T-cell (primary cell): Measurements from ENCODE around the gene FGD5. TPM values are rescaled to one million over a fixed set of nuclear protein-coding genes. Genes with fewer than 3 reads are reported as not detected.
"Not testable (repeated sequence)": the region's sequence is repeated elsewhere in the genome, so short reads cannot be mapped to it uniquely, and the experiment has no call there.

Experiments used
- ATAC-seq, 4 experiments: fragments of 200-7000 bp in 3 of 4; fragments of 150-1000 bp in 1 of 4; cut with Tn5 transposase; replicated peaks in 1 of 4; 1 replicate in 3 of 4; 2 replicates in 1 of 4; pipeline ENCODE4 v1.10.0; 2021; ENCODE audit warnings: moderate library complexity in 3 of 4, mild to moderate bottlenecking in 2 of 4, moderate number of reproducible peaks in 1 of 4
- CTCF ChIA-PET, 2 donors: fragments of 300-600 bp; sonication (Branson Sonifier 250); formaldehyde crosslinking; loops; one replicate each; lab custom pipeline; 2022; ENCODE audit warnings: antibody characterized with exemption in 2 of 2; lab: Charles Lee
- POLR2A ChIA-PET, 2 donors: fragments of 300-600 bp; sonication (Branson Sonifier 250); formaldehyde crosslinking; loops; one replicate each; lab custom pipeline; 2022; ENCODE audit warnings: antibody characterized with exemption in 2 of 2; lab: Charles Lee
- DNase-seq, 35 experiments: peaks; one replicate each; pipeline versions ENCODE4 v3.0.0 to v3.0.0-alpha.2; 2013 to 2023
- H3K27ac ChIP-seq: one replicate; pipeline ENCODE4 v1.5.1; 2013; ENCODE audit warnings: low read length
- H3K27me3 ChIP-seq, 2 experiments: replicated peaks in 1 of 2; 1 replicate in 1 of 2; 2 replicates in 1 of 2; pipeline versions ENCODE4 v1.6.1 to v1.7.0; 2013; ENCODE audit warnings: low read length in 1 of 2, mixed read lengths in 1 of 2; ENCODE audit not compliant: control insufficient read depth in 2 of 2, insufficient read depth in 2 of 2; ENCODE audit errors: extremely low read depth in 1 of 2
- H3K36me3 ChIP-seq, 2 donors: 1 replicate in 1 of 2; 2 replicates in 1 of 2; pipeline versions ENCODE4 v1.6.1 to v1.7.0; 2013; ENCODE audit warnings: low read length in 1 of 2; ENCODE audit not compliant: control insufficient read depth in 2 of 2, insufficient read depth in 1 of 2; ENCODE audit errors: extremely low read depth in 1 of 2
- H3K4me1 ChIP-seq, 2 experiments: 1 replicate in 1 of 2; 2 replicates in 1 of 2; pipeline versions ENCODE4 v1.6.1 to v1.7.0; 2013; ENCODE audit warnings: low read length in 2 of 2, mixed read lengths in 1 of 2; ENCODE audit not compliant: insufficient read depth in 2 of 2, control insufficient read depth in 1 of 2; ENCODE audit errors: extremely low read depth in 1 of 2
- H3K4me3 ChIP-seq, 2 donors: 1 replicate in 1 of 2; 2 replicates in 1 of 2; pipeline versions ENCODE4 v1.5.1 to v1.7.0; 2013; ENCODE audit warnings: mild to moderate bottlenecking in 2 of 2, low read length in 1 of 2, moderate library complexity in 1 of 2; ENCODE audit not compliant: control insufficient read depth in 1 of 2; ENCODE audit errors: extremely low read depth in 1 of 2
- H3K9me3 ChIP-seq: 2 replicates; pipeline ENCODE4 v1.7.0; 2013
- H3K27ac Mint-ChIP-seq, 2 donors: one replicate each; pipeline ENCODE4 v1.8.0; 2020 to 2021; ENCODE audit warnings: mild to moderate bottlenecking in 2 of 2, mixed read lengths in 2 of 2
- H3K27me3 Mint-ChIP-seq, 2 donors: one replicate each; pipeline ENCODE4 v1.8.0; 2021 to 2022; ENCODE audit warnings: mixed read lengths in 2 of 2
- H3K36me3 Mint-ChIP-seq: one replicate; pipeline ENCODE4 v1.8.0; 2021; ENCODE audit warnings: mixed read lengths
- H3K4me1 Mint-ChIP-seq, 3 donors: one replicate each; pipeline ENCODE4 v1.8.0; 2020 to 2022; ENCODE audit warnings: mixed read lengths in 3 of 3, mild to moderate bottlenecking in 1 of 3
- H3K4me3 Mint-ChIP-seq, 3 donors: one replicate each; pipeline ENCODE4 v1.8.0; 2020 to 2022; ENCODE audit warnings: mild to moderate bottlenecking in 3 of 3, mixed read lengths in 3 of 3, moderate library complexity in 3 of 3
- H3K9me3 Mint-ChIP-seq, 3 donors: one replicate each; pipeline ENCODE4 v1.8.0; 2020 to 2022; ENCODE audit warnings: mixed read lengths in 3 of 3
- WGBS: methylation state at CpG from one replicate; pipeline ENCODE4 v1.1.5; 2013; ENCODE audit warnings: missing lambda C conversion rate; ENCODE audit not compliant: insufficient coverage; 5-methylcytosine and 5-hydroxymethylcytosine counted together
- total RNA-seq, 35 experiments: library from RNA in 6 of 35; stranded (reverse) in 6 of 35; fragments of 120-200 nt in 1 of 35; gene quantifications; one replicate each; pipeline versions ENCODE4 v1.2.1 to v1.2.4 and lab custom pipeline; 2013 to 2026

FGD5 gene
- total RNA-seq, 5 donors from 2014 or later (not counting 1 experiment from before 2014, with no cell fraction given): 0.13 to 0.53 (median 0.32) TPM; not detected in 2

DNA sequence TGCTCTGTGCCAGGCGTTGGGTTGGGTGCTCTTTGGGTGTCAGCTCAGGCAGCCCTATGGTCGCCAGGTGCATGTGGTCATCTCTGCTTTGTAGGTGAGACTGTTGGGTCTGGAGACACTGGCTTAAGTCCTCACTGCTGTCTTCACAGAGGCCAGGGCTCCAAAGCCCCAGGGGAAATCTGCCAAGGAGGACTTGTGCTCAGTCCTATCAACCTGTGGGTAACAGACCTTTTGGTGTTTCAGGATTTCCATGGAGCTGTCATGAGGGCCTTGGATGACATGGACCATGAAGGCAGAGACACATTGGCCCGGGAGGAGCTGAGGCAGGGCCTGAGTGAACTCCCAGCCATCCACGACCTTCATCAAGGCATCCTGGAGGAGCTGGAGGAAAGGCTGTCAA lies 78.5 kb downstream of the FGD5 start:
- H3K9me3 Mint-ChIP-seq: no peaks in the 10 kb centered on the region
- ChIA-PET POLR2A (no interaction called here), CTCF (no interaction called here)

GRCh38 chr3:14898929-14899328 lies 80.2 kb downstream of the FGD5 start:
- Mint-ChIP-seq H3K36me3 (no peaks in the 10 kb centered on the region), H3K4me3 (no peak overlapping the region), H3K27ac (peak overlapping the region in 1 of 2 donors; percentile 4), H3K4me1 (peaks cover 0 to 17% (median 5%) of the 10 kb centered on the region in 3 donors), H3K27me3 (peaks cover 7 to 13% of the 10 kb centered on the region in 2 donors), H3K9me3 (no peaks in the 10 kb centered on the region)
- H3K4me1 ChIP-seq: no peaks in the 10 kb centered on the region
- no peaks in the 10 kb centered on the region for H3K9me3 ChIP-seq
- H3K4me3 ChIP-seq: no peak overlapping the region
- no peak overlapping the region for H3K27ac ChIP-seq
- ATAC-seq: no peak
- no peaks in the 10 kb centered on the region for H3K36me3 ChIP-seq
- WGBS: 19% methylated on average over 7 of the region's 7 CpGs
- CTCF ChIA-PET: no interaction called here
- DNase-seq: no peak
- peaks cover 0 to 34% of the 10 kb centered on the region in 2 experiments for H3K27me3 ChIP-seq
- POLR2A ChIA-PET: interaction anchor here in 1 of 2 donors (0.6 kb wide), 1 partner anchor 13 kb away, joined by 3 read pairs; no protein-coding TSS in a partner anchor

More for the DNA sequence above, 78.5 kb downstream of the FGD5 start:
- 54% methylated on average over 2 of the region's 4 CpGs for WGBS
- no peak overlapping the region for H3K4me3 Mint-ChIP-seq
- no peaks in the 10 kb centered on the region for H3K36me3 Mint-ChIP-seq
- Histone ChIP-seq H3K4me1 (no peaks in the 10 kb centered on the region), H3K27me3 (peaks cover 0 to 34% of the 10 kb centered on the region in 2 experiments), H3K36me3 (no peaks in the 10 kb centered on the region), H3K4me3 (no peak overlapping the region), H3K27ac (no peak overlapping the region), H3K9me3 (no peaks in the 10 kb centered on the region)
- peaks cover 0 to 17% (median 5%) of the 10 kb centered on the region in 3 donors for H3K4me1 Mint-ChIP-seq
- DNase-seq (no peak), ATAC-seq (no peak)
- no peak overlapping the region for H3K27ac Mint-ChIP-seq
- peaks cover 7 to 13% of the 10 kb centered on the region in 2 donors for H3K27me3 Mint-ChIP-seq

DNA sequence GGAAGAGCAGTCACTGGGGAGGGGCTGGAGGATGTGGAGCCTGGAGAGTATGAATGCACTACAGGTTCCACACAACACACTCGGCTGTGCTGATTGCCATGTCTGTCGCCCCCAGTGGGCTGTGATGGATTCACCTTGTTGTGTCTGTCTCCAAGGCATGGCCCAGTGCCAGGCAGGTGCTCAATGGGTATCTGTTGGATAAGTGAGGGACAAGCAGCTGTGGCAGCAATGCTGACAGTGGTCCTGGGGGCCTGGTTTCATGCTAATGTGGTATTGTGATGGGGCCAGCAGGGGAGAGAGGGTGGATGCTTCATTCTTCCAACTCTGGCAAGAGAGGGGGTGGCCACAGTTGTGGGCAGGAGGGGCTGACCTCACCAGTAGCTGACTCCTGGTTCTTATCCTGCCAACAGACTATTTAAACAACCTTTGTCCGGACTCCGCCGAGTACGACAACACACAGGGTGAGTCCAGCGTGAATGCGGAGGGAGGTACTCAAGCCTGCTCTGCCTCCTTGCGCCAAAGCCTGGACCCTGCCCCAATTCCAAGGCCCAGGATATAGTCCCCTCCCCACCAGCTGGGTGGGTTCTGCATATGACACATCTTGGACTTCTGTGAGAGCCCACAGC lies 81.3 kb downstream of the FGD5 start:
- CTCF ChIA-PET: no interaction called here

GRCh38 chr3:14900881-14901873 lies 82.4 kb downstream of the FGD5 start:
- Histone ChIP-seq H3K4me3 (no peak overlapping the region), H3K36me3 (no peaks in the 10 kb centered on the region), H3K27me3 (peaks cover 0 to 38% of the 10 kb centered on the region in 2 experiments), H3K9me3 (no peaks in the 10 kb centered on the region), H3K4me1 (no peaks in the 10 kb centered on the region), H3K27ac (no peak overlapping the region)
- ChIA-PET CTCF (no interaction called here), POLR2A (no interaction called here)
- peaks cover 0 to 12% (median 5%) of the 10 kb centered on the region in 3 donors for H3K4me1 Mint-ChIP-seq
- no peak for DNase-seq
- 62% methylated on average over 13 of the region's 15 CpGs for WGBS
- H3K9me3 Mint-ChIP-seq: peaks cover 8 to 11% (median 9%) of the 10 kb centered on the region in 3 donors
- no peak overlapping the region for H3K27ac Mint-ChIP-seq
- H3K36me3 Mint-ChIP-seq: peaks cover 7% of the 10 kb centered on the region
- peaks cover 7 to 10% of the 10 kb centered on the region in 2 donors for H3K27me3 Mint-ChIP-seq
- no peak for ATAC-seq
- H3K4me3 Mint-ChIP-seq: no peak overlapping the region

More for the DNA sequence above, 81.3 kb downstream of the FGD5 start:
- Histone ChIP-seq H3K36me3 (no peaks in the 10 kb centered on the region), H3K27me3 (peaks cover 0 to 34% of the 10 kb centered on the region in 2 experiments), H3K4me3 (no peak overlapping the region), H3K27ac (no peak overlapping the region), H3K9me3 (no peaks in the 10 kb centered on the region), H3K4me1 (no peaks in the 10 kb centered on the region)
- ATAC-seq (no peak), DNase-seq (no peak)
- peaks cover 0 to 14% (median 5%) of the 10 kb centered on the region in 3 donors for H3K4me1 Mint-ChIP-seq
- no peak overlapping the region for H3K27ac Mint-ChIP-seq
- H3K36me3 Mint-ChIP-seq: peaks cover 2% of the 10 kb centered on the region
- POLR2A ChIA-PET: no interaction called here
- H3K9me3 Mint-ChIP-seq: peaks cover 2% of the 10 kb centered on the region in 3 donors
- 100% methylated on average over 7 of the region's 9 CpGs for WGBS
- no peak overlapping the region for H3K4me3 Mint-ChIP-seq
- H3K27me3 Mint-ChIP-seq: peaks cover 7 to 9% of the 10 kb centered on the region in 2 donors

DNA sequence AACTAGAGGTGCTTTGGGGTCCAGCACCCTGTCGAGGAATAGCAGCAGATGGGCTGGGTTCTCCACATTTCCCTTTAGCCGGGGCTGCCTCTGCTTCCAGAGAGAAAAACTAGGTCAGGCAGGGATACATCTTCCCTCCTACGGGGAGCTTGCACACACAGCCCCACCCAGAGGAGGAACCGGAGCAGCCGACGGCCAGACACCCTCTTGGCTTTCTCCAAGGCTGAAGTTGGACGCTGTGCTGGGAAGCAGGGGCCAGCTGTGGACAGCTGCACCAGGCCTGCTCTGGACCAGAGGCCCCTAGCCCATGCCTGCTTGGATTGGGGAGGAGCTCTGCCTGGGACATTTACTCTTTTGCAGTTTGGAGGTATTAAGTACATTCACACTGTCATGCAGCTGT lies 84.0 kb downstream of the FGD5 start:
- 89% methylated on average over 6 of the region's 7 CpGs for WGBS
- DNase-seq (no peak), ATAC-seq (no peak)
- peaks cover 0 to 12% (median 5%) of the 10 kb centered on the region in 3 donors for H3K4me1 Mint-ChIP-seq
- Histone ChIP-seq H3K36me3 (no peaks in the 10 kb centered on the region), H3K9me3 (no peaks in the 10 kb centered on the region), H3K4me3 (no peak overlapping the region), H3K27me3 (peaks cover 0 to 46% of the 10 kb centered on the region in 2 experiments), H3K27ac (no peak overlapping the region), H3K4me1 (no peaks in the 10 kb centered on the region)
- H3K27ac Mint-ChIP-seq: no peak overlapping the region
- H3K36me3 Mint-ChIP-seq: peaks cover 7% of the 10 kb centered on the region
- no peak overlapping the region for H3K4me3 Mint-ChIP-seq
- peaks cover 7 to 9% of the 10 kb centered on the region in 2 donors for H3K27me3 Mint-ChIP-seq
- CTCF ChIA-PET: interaction anchor here in 1 of 2 donors (0.6 kb wide), 1 partner anchor 15 kb away, joined by 4 read pairs; no protein-coding TSS in a partner anchor
- peaks cover 8 to 11% (median 9%) of the 10 kb centered on the region in 3 donors for H3K9me3 Mint-ChIP-seq
- POLR2A ChIA-PET: no interaction called here

GRCh38 chr3:14903501-14903900 lies 84.7 kb downstream of the FGD5 start:
- WGBS: no CpG with 5 or more reads among the region's 3 CpGs
- H3K27ac ChIP-seq, H3K4me1 ChIP-seq, H3K9me3 ChIP-seq, H3K4me3 Mint-ChIP-seq, ATAC-seq, CTCF ChIA-PET, DNase-seq, H3K27me3 Mint-ChIP-seq, H3K36me3 Mint-ChIP-seq, H3K27ac Mint-ChIP-seq, POLR2A ChIA-PET, H3K4me3 ChIP-seq, H3K36me3 ChIP-seq: not testable (repeated sequence)
- Mint-ChIP-seq H3K9me3 (peaks cover 8 to 11% (median 9%) of the 10 kb centered on the region in 3 donors), H3K4me1 (peaks cover 0 to 12% (median 5%) of the 10 kb centered on the region in 3 donors)
- peaks cover 0 to 41% of the 10 kb centered on the region in 2 experiments for H3K27me3 ChIP-seq
